ENCODE results near the gene THUMPD3.

DNA sequence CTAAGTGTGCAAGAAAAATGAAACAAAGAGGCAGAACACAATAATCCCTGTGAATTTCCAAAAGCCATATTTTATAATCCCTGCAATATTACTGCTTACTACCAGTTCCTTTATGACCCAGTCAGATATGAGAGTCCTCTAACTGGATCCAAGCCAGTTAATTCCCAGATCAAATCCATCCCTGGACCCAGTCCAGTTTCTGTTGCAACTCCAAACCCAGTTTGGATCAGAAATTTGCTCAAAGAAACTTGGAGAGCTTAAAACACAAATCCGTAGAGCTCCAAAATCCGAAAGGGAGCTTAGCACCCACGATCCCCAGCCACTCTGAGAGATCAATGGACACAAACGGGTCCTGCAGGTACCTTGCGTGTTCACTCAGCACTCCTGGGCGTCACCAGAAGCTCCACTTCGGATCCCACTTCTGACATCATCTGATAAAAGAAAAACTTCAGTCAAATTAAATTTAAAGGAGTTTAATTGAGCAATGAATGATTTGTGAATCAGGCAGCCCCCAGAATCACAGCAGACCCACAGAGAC, 32.6 kb upstream of the THUMPD3 start:
- TF ChIP-seq, protein P1, sequence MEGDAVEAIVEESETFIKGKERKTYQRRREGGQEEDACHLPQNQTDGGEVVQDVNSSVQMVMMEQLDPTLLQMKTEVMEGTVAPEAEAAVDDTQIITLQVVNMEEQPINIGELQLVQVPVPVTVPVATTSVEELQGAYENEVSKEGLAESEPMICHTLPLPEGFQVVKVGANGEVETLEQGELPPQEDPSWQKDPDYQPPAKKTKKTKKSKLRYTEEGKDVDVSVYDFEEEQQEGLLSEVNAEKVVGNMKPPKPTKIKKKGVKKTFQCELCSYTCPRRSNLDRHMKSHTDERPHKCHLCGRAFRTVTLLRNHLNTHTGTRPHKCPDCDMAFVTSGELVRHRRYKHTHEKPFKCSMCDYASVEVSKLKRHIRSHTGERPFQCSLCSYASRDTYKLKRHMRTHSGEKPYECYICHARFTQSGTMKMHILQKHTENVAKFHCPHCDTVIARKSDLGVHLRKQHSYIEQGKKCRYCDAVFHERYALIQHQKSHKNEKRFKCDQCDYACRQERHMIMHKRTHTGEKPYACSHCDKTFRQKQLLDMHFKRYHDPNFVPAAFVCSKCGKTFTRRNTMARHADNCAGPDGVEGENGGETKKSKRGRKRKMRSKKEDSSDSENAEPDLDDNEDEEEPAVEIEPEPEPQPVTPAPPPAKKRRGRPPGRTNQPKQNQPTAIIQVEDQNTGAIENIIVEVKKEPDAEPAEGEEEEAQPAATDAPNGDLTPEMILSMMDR (IDR thresholded peaks at IDR 0.05; ENCODE audit: low read depth, low read length) = no peak
- TF ChIP-seq POLR2A (IDR thresholded peaks at IDR 0.05; ENCODE audit: extremely low read depth, insufficient read length) (no peak), MYC (IDR thresholded peaks at IDR 0.05; ENCODE audit: low read depth, low read length) (no peak)
- TF ChIP-seq, protein P2, sequence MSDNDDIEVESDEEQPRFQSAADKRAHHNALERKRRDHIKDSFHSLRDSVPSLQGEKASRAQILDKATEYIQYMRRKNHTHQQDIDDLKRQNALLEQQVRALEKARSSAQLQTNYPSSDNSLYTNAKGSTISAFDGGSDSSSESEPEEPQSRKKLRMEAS (IDR thresholded peaks at IDR 0.05; ENCODE audit: low read depth, low read length) = no peak
